RCC 7860 (cell line): Measurements from ENCODE around the gene GLDC.
A peak's percentile ranks its signal among the peaks of the same experiment; 100 is the strongest.
"Not testable (repeated sequence)": the region's sequence is repeated elsewhere in the genome, so short reads cannot be mapped to it uniquely, and the experiment has no call there.

Experiments
- DNase-seq: peaks from one replicate; pipeline ENCODE4 v3.0.0-alpha.2; 2015; ENCODE audit warnings: low spot score
- FAIRE-seq: peaks from 2 replicates; lab custom pipeline; 2012; peaks lifted over from hg19 to GRCh38; lab: Jason Lieb, UNC

The GLDC gene

DNA sequence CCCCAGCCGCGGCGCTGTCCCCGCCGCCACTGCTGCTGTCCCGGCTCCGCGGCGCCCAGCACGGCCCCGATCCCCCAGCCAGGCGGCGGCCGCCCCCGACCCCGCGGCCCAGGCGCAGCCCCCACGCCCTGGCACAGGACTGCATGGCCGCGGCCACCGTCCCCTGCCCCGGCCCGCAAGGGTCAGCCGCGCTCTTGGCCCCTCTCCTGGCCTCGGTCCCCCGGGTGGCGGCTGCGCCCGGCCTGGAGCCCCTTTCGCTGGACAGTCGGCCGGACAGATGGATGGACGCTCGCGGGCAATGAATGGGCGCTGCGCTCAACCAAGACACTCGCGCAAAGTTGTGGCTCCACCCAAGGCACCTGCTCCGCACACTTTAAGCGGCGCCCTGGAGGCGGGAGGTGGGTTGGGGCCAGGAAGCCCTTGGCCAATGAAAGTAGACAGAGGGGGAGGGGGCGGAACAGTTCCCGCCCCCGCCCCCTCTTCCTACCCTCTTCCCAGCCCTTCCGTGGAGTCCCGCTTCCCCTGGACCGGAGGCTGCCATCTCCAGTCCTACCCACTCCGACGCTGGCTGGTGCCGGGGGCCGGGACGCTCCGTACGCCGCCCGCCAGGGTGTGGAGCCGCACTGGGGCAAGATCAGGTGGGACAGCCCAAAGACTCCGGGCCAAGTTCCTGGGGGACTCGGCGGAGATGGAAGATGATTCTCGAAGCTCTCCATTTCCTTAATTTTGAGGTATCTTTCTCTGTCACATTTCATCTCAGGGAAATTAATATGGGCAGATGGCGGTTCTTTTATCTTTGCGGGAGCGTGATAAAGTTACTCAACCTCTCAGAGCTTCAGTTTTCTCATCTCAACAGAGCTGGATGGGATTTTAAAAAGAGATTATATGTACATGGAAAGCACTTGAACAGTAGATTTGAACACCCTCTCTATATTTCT is at the start of gene GLDC:
TSS of gene GLDC (minus strand) at position 375 of the 938 bp plus-strand sequence. CDS start at position 145, 230 bp downstream.
- DNase-seq, result peak; percentile 68
- peak; percentile 64 for FAIRE-seq

- DNase-seq, result no peak
- no peak for FAIRE-seq
These were observed 47.4 kb upstream of the GLDC start for GRCh38 chr9:6692881-6693361.

GRCh38 chr9:6692433-6692832 is 46.9 kb upstream of the GLDC start:
- no peak for FAIRE-seq
- no peak for DNase-seq

- FAIRE-seq, DNase-seq: not testable (repeated sequence)
These were observed 45.1 kb upstream of the GLDC start for GRCh38 chr9:6690675-6691070.

- FAIRE-seq (no peak), DNase-seq (no peak)
These were observed 44.6 kb upstream of the GLDC start for GRCh38 chr9:6689893-6690674.

- FAIRE-seq, result no peak
- DNase-seq, result no peak
These were observed 41.7 kb upstream of the GLDC start for GRCh38 chr9:6687180-6687579.

GRCh38 chr9:6686396-6686795 is 40.9 kb upstream of the GLDC start:
- FAIRE-seq (no peak), DNase-seq (no peak)

DNA sequence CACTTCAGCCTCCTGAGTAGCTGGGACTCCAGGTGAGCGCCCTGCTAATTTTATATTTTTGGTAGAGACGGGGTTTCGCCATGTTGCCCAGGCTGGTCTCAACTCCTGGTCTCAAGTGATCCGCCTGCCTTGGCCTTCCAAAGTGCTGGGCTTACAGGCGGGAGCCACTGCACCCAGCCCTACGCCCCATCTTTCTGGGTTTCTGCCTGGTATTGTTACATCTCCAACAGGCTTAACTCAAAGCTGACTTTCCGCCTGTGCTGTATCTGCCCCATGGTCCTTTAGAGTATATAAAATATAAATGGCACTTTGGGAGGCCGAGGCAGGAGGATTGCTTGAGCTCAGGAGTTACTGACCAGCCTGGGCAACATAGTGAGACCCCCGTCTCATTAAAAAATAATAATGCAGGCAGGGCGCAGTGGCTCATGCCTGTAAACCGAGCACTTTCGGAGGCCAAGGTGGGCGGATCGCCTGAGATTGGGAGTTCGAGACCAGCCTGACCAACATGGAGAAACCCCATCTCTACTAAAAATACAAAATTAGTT is 36.5 kb upstream of the GLDC start:
- FAIRE-seq, result no peak
- DNase-seq, result no peak

DNA sequence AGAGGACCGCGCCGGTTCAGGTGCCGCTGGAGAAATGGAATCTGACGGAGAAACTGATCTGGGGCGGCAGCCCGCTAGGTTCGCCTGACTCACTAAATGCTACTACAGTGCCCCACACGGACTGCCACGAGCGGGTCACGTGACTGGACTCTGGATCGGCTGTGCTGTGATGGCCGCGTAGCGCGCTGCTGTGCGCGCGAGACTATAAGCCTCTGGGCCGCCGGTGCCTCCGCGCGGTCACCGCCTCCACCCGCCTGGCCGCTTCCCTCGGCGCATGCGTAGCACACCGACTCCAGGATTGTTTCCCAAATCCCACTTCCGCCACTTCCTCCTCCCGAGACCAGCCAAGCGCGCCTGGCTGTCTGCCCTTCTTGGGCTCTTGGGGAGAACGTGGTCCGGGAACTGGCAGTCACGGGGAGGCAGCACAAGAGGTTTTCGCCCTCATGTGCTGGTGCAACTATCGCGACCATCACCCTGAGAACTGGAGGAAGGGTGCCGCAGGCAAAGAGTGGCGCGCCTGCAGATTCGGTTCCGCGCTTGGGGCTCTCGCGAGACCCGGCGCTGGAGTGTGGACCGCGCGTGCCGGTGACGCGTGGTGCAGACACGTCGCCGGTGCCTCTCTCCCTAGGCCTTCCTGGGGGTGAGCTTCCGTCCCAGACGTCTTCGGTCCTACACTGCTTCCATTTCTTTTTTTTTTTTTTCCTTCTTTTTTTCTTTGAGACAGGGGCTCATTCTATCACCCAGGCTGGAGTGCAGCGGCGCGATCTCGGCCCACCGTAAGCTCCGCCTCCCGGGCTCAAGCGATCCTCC is 35.8 kb upstream of the GLDC start:
- no peak for FAIRE-seq
- peak; percentile 95 for DNase-seq

DNA sequence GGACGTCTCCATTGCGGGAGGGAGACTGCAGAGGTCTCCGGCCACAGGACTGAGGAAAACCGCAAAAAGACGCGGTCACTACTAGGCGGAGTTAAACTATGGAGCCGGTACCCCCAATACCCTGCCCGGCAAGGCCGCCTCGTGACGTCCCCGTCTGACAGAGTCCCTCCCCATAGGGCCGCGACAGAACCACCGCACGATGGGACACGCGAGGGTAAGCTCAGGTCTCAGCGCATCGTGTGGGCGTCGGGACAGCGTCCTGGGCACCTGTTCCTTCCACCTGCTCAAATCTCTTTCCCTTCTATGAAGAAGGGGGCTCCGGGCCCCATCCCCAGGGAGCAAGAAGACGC is 35.2 kb upstream of the GLDC start:
- no peak for FAIRE-seq
- DNase-seq, result peak; percentile 39

DNA sequence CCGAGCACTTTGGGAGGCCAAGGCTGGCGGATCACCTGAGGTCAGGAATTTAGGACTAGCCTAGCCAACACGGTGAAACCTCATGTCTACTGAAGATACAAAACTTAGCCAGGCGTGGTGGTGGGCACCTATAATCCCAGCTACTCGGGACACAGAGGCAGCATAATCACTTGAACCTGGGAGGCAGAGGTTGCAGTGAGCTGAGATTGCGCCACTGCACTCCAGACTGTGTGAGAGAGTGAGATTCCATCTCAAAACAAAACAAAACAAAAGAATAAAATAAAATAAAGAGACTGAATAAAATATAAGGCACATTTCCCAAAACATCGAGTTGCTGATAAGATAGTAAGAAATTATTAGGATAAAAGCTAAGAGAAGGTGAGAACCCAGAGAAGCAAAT is 32.3 kb upstream of the GLDC start:
- DNase-seq (no peak), FAIRE-seq (no peak)

DNA sequence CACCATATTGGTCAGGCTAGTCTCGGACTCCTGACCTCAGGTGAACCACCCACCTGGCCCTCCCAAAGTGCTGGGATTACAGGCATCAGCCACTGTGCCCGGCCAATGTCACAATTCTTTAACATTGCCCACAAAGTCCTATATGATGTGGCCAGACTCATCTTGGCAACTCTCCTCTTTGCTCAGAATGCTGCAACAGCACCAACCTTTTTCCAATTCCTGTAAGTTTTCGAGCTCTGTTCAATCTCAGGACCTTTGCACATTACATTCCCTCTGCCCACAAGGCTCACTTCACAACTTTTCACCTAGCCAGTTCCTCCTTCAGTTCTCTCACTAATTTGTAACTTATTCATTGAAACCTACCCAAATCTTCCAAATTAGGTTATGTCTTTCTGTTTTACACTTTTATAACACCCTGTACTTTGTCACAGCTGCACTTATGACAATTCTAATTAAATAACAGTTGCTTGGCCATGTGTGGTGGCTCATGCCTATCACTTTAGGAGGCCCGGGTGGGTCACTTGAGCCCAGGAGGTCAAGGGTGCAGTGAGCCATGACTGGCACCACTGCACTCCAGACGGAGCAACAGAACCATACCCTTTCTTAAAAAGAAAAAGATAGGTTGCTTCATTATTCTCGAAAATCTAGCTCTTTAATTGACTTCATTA is 30.9 kb upstream of the GLDC start:
- FAIRE-seq (peak; percentile 16), DNase-seq (no peak)

- FAIRE-seq (no peak), DNase-seq (no peak)
These were observed 29.7 kb upstream of the GLDC start for GRCh38 chr9:6675268-6675667.

DNA sequence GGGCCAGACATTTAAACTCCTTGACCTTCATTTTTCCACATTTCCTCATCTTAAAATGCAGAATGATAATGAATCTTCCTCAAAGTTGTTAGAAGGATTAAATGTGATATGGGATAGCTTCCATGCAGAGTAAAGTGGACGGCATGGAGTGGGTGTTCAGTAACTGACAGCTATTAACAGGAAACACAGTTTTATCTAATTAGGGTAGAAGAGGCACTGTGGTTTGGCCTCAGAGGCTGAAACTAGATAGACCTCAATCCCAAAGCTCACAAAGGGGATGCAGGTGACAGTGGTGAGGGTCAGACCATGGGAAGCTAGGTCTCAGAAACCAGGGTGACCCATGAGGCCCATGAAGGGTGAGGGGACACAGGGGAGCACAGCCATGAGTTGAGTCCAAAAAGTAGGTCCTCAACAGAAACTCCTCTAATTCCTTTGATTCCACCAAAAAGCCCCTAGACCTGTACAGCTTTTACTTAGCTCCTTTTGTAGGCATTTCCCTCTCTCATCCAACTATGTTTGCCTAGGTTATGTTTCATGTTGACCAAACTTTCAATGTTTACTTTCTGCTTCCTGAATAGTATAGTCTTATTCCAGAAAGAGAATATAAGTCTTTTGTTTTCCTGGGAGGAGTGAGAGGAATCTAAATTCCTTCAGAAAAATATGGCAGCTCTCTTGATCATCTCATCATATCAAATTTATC is 27.9 kb upstream of the GLDC start:
- FAIRE-seq, result no peak

DNA sequence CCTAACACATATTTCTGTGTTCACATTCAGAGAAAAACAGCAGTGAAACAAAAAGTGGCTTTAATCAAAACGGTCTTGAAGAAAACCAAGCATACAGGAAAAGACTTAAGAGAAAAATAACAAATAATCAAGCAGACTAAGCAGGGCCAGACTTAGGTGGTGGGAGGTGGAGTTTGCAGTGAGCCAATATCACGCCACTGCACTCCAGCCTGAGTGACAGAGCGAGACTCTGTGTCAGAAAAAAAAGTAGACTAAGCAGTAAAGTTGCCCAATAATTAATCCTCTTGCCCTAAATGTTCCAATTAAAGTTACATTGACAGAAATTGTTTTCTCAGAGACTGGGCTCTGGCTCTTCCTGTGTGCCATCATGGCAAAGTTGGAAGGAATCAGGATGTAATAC is 26.6 kb upstream of the GLDC start:
- DNase-seq, result no peak
- FAIRE-seq, result no peak

More for the DNA sequence above, 27.9 kb upstream of the GLDC start:
- DNase-seq, result no peak

DNA sequence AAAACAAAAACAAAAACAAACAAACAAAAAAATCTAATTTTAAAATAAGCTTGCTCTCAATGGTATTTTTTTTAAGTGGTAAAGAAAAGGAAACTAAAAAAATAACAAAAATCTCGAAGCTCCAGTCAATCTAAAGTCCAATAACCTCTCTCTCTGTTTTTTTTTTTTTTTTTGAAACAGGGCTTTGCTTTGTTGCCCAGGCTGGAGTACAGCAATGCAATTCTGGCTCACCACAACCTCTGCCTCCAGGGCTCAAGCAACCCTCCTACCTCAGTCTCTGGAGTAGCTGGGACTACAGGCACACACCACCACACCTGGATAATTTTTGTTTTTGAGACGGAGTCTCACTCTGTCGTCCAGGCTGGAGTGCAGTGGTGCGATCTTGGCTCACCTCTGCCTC is 25.9 kb upstream of the GLDC start:
- no peak for DNase-seq
- no peak for FAIRE-seq

DNA sequence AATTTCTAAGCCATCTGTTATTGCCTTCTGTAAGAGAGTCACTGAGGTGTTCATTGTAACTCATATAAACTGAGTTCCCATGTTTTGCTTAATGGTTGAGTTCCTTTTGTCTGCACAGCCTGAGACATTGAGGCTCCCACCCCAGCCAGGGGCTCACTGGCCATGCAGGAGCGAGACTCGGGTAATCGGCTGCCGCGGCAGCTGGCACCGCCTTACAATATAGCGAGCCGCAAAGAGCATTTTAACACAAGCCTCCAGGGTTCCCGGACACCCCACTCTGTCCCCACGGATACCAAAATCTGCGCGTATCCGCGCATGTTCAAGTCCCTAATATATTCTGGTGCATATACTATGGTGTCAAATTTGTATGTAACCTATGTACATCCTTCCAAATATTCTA is 24.4 kb upstream of the GLDC start:
- no peak for DNase-seq
- FAIRE-seq, result no peak

- peak; percentile 5 for FAIRE-seq
- peak; percentile 8 for DNase-seq
These were observed 22.2 kb upstream of the GLDC start for GRCh38 chr9:6667633-6668280.

DNA sequence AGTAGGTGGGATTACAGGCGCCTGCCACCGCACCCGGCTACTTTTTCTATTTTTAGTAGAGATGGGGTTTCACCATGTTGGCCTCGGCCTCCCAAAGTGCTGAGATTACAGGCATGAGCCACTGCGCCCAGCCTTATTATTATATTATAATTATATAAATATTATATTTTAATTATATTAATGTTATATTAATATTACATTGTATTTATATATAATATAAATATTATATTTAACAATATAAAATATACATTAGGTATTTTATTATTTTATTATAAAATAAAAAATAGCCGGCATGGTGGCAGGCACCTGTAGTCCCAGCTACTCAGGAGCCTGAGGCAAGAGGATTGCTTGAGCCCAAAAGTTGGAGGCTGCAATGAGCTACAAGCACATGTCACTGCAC is 21.6 kb upstream of the GLDC start:
- DNase-seq (no peak), FAIRE-seq (no peak)
